GM12878 (cell line): ENCODE results near the gene NMT1. TPM values are rescaled to one million over a fixed set of nuclear protein-coding genes. Genes with fewer than 3 reads are reported as not detected.

Source experiments
- ATAC-seq: fragments of 200-7000 bp; cut with Tn5 transposase; 3 replicates; pipeline ENCODE4 v1.9.1; 2020; ENCODE audit warnings: mild to moderate bottlenecking, moderate library complexity
- BruUV-seq: library from RNA; stranded (reverse); fragments of 400-500 nt; replicated peaks from 2 replicates; lab custom pipeline; 2021; lab: Mats Ljungman, UMichigan
- CTCF ChIA-PET: fragments of 300-600 bp; sonication (Branson Sonifier 250); formaldehyde crosslinking; extraction: SDS; loops from one replicate; lab custom pipeline; 2021; ENCODE audit warnings: inconsistent platforms; lab: Yijun Ruan, JAX
- POLR2A ChIA-PET: fragments of 350-600 bp; formaldehyde crosslinking; extraction: SDS; loops from one replicate; lab custom pipeline; 2021; ENCODE audit warnings: inconsistent platforms; lab: Charles Lee
- RAD21 ChIA-PET: fragments of 300-600 bp; sonication (Branson Sonifier 250); formaldehyde crosslinking; loops from one replicate; lab custom pipeline; 2023; ENCODE audit warnings: antibody characterized with exemption; ENCODE audit not compliant: unreplicated experiment; lab: Charles Lee
- SMC1A ChIA-PET: fragments of 300-600 bp; sonication (Branson Sonifier 250); formaldehyde crosslinking; loops from one replicate; lab custom pipeline; 2023; ENCODE audit not compliant: unreplicated experiment, uncharacterized antibody; lab: Charles Lee
- DNase-seq: peaks from one replicate; pipeline ENCODE4 v3.0.0-alpha.2; 2011; ENCODE audit warnings: low read depth, low spot score
- FAIRE-seq: peaks from 3 replicates; lab custom pipeline; 2011; peaks lifted over from hg19 to GRCh38; lab: Jason Lieb, UNC
- H2AFZ ChIP-seq: 2 replicates; pipeline ENCODE4 v1.6.0; 2011; ENCODE audit warnings: low read depth, low read length, control low read depth; ENCODE audit not compliant: control insufficient read depth
- H3K27ac ChIP-seq: 2 replicates; pipeline ENCODE4 v1.5.1; 2011; ENCODE audit warnings: control low read depth; ENCODE audit not compliant: control insufficient read depth, insufficient read depth
- H3K27me3 ChIP-seq, 2 experiments: replicated peaks in 1 of 2; 2 replicates each; pipeline versions ENCODE4 v1.6.0 to v1.6.1; 2011; ENCODE audit warnings: low read length in 1 of 2; ENCODE audit not compliant: control insufficient read depth in 2 of 2, insufficient read depth in 2 of 2
- H3K36me3 ChIP-seq, 2 experiments: 2 replicates each; pipeline ENCODE4 v1.5.1; 2011; ENCODE audit warnings: low read length in 1 of 2; ENCODE audit not compliant: control insufficient read depth in 2 of 2, insufficient read depth in 2 of 2
- H3K4me1 ChIP-seq: 2 replicates; pipeline ENCODE4 v1.6.1; 2011; ENCODE audit warnings: mild to moderate bottlenecking, low read length, moderate library complexity, mixed read lengths; ENCODE audit not compliant: control insufficient read depth, insufficient read depth
- H3K4me2 ChIP-seq: 2 replicates; pipeline ENCODE4 v1.6.0; 2011; ENCODE audit warnings: control low read depth; ENCODE audit not compliant: control insufficient read depth, insufficient read depth
- H3K4me3 ChIP-seq: fragments of 200-600 bp; sonication (generic); 2 replicates; pipeline ENCODE4 v1.5.1; 2016
- H3K79me2 ChIP-seq: 2 replicates; pipeline ENCODE4 v1.6.0; 2011; ENCODE audit warnings: low read length; ENCODE audit not compliant: control insufficient read depth, insufficient read depth
- H3K9ac ChIP-seq: 2 replicates; pipeline ENCODE4 v1.8.0; 2011; ENCODE audit warnings: low read length, control low read depth, mixed read lengths; ENCODE audit not compliant: control insufficient read depth, insufficient read depth
- H3K9me3 ChIP-seq: replicated peaks from 3 replicates; pipeline ENCODE4 v1.5.1; 2011; ENCODE audit warnings: mild to moderate bottlenecking, low read length; ENCODE audit not compliant: control insufficient read depth, insufficient read depth
- H4K20me1 ChIP-seq: 2 replicates; pipeline ENCODE4 v1.6.0; 2011; ENCODE audit not compliant: control insufficient read depth, insufficient read depth
- BACH1 ChIP-seq: fragments of 450-650 bp; IDR thresholded peaks from 2 replicates; pipeline ENCODE4 v1.6.1; 2017; ENCODE audit warnings: mild to moderate bottlenecking, borderline replicate concordance
- CBX5 ChIP-seq: sonication (generic); IDR thresholded peaks from 2 replicates; pipeline ENCODE4 v1.6.1; 2016; ENCODE audit warnings: low read depth, moderate library complexity, mild to moderate bottlenecking, inconsistent platforms
- HCFC1 ChIP-seq: fragments of 150-350 bp; IDR thresholded peaks from 2 replicates; pipeline ENCODE4 v1.6.1; 2014; ENCODE audit warnings: low read length
- NFXL1 ChIP-seq: fragments of 450-650 bp; IDR thresholded peaks from 2 replicates; pipeline ENCODE4 v1.6.1; 2017; ENCODE audit warnings: antibody characterized with exemption, mild to moderate bottlenecking, borderline replicate concordance
- NR2C2 ChIP-seq: IDR thresholded peaks from 2 replicates; pipeline ENCODE4 v1.6.1; 2011; ENCODE audit warnings: borderline replicate concordance, low read depth; ENCODE audit not compliant: control insufficient read depth, insufficient read length
- POLR2A ChIP-seq: IDR thresholded peaks from 2 replicates; pipeline ENCODE4 v1.6.1; 2011; ENCODE audit warnings: low read depth, mild to moderate bottlenecking, low read length
- POLR2AphosphoS2 ChIP-seq: IDR thresholded peaks from 2 replicates; pipeline ENCODE4 v1.6.1; 2011; ENCODE audit warnings: low read depth, mild to moderate bottlenecking, low read length, improper control_type of control experiment, moderate library complexity
- POLR2AphosphoS5 ChIP-seq: IDR thresholded peaks from 2 replicates; pipeline ENCODE4 v1.6.1; 2011; ENCODE audit warnings: mild to moderate bottlenecking, low read length, inconsistent platforms
- SREBF2 ChIP-seq: IDR thresholded peaks from 2 replicates; pipeline ENCODE4 v1.6.1; 2012; ENCODE audit warnings: mild to moderate bottlenecking, low read length
- TARDBP ChIP-seq: IDR thresholded peaks from 2 replicates; pipeline ENCODE4 v1.6.1; 2016; ENCODE audit warnings: borderline replicate concordance
- ZBTB4 ChIP-seq: fragments of 450-650 bp; formaldehyde crosslinking; IDR thresholded peaks from 2 replicates; pipeline ENCODE4 v1.4.0; 2022; ENCODE audit warnings: mild to moderate bottlenecking, moderate library complexity
- ZBTB40 ChIP-seq: fragments of 450-650 bp; IDR thresholded peaks from 2 replicates; pipeline ENCODE4 v1.6.1; 2016; ENCODE audit warnings: mild to moderate bottlenecking, moderate library complexity, borderline replicate concordance
- ZNF217 ChIP-seq: fragments of 450-650 bp; IDR thresholded peaks from 2 replicates; pipeline ENCODE4 v1.6.1; 2017; ENCODE audit warnings: antibody characterized with exemption, mild to moderate bottlenecking
- ZNF274 ChIP-seq: IDR thresholded peaks from one replicate; pipeline ENCODE4 v1.8.0; 2011; ENCODE audit not compliant: insufficient read length, insufficient read depth
- WGBS: methylation state at CpG from one replicate; pipeline ENCODE4 v1.1.6; 2016; ENCODE audit warnings: low lambda C conversion rate; ENCODE audit not compliant: insufficient replicate concordance, insufficient coverage; ENCODE audit errors: missing lambda C conversion rate; 5-methylcytosine and 5-hydroxymethylcytosine counted together
- in situ Hi-C: fragments of 300-500 bp; cut with MboI; formaldehyde crosslinking; loops from 9 replicates; pipeline ENCODE4 v1.14.3; 2018; ENCODE audit warnings: mixed read lengths
- intact Hi-C: fragments of 100-400 bp; cut with micrococcal nuclease; formaldehyde crosslinking; loops from one replicate; pipeline ENCODE4 v1.14.2; 2022; ENCODE audit not compliant: unreplicated experiment
- polyA plus RNA-seq, 11 experiments: library from polyadenylated mRNA; depleted of rRNA in 4 of 11; unstranded in 6 of 11; stranded (reverse) in 5 of 11; fragments of >200 nt; fragmentation: Nextera tagmentation in 4 of 11; fragmentation: Illumina TruSeq in 1 of 11; extraction: Ambion mirVana in 4 of 11; extraction: Trizol in 1 of 11; gene quantifications; 1 replicate in 1 of 11; 2 replicates in 10 of 11; pipeline versions ENCODE4 v1.2.1 to v1.2.3, GENCODE V29; 2011 to 2016; ENCODE audit warnings: inconsistent platforms in 2 of 11, missing spikeins in 2 of 11, low read depth in 1 of 11
- total RNA-seq, 4 experiments: library from RNA; depleted of rRNA in 3 of 4; stranded (reverse); fragments of >200 nt in 3 of 4; fragmentation: Illumina TruSeq in 1 of 4; extraction: Trizol in 1 of 4; gene quantifications; 2 replicates each; pipeline versions ENCODE4 v1.2.1 to v1.2.3, GENCODE V29; 2013 to 2021
- TF ChIP-seq, protein P1 (sequence below): IDR thresholded peaks from 2 replicates; pipeline ENCODE4 v1.6.1; 2011; ENCODE audit warnings: borderline replicate concordance, low read depth, mild to moderate bottlenecking, moderate library complexity, low read length; ENCODE audit not compliant: insufficient read depth, poor library complexity, severe bottlenecking

The NMT1 gene
- total and polyA plus RNA-seq, 10 of the 15 experiments (the other 5 are each of a cell fraction or from before 2014, with no cell fraction given), result 96.7 to 395 (median 222) TPM

DNA sequence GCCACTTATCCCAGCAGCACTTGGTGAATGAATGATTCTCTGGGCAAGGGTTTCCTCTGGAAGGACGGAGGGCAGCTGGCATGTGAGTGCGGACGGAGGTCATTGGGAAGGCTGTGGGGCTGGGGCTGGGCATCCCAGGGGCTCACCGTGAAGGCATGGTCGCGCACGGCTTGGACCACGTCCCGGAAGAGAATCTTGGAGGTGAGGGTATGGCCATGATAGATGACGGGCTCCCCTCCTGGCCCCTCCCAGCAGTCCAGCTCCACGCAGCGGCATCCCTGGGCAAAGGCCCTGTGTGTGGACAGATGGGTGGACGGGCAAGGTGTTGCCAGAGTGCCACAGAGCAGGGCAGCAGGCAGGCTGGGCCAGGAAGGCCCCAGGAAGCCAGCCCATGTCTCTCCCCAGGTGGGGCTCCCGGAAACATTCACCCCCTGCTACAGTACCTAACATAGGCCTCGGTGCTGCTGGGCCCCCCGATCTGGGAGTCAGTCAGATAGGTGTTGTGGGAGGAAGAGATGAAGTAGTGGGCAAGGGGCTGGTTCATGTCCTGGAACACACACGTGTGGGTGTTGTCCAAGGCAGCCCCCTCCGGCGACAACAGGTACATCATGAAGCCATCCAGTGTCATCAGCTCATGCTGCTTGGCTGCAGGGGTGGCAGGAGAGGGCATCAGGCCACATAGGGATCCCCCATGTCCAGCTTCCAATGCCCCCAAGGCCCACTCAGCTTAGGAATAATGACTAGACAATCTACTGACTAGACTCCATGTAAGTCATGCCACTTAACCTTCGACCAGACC, 56.9 kb downstream of the NMT1 start (continued):
- TF ChIP-seq POLR2AphosphoS5 (no peak), ZBTB4 (CRISPR knock-in tag) (no peak), POLR2A (no peak), ZNF217 (no peak), ZNF274 (no peak)
- TF ChIP-seq, protein P1, sequence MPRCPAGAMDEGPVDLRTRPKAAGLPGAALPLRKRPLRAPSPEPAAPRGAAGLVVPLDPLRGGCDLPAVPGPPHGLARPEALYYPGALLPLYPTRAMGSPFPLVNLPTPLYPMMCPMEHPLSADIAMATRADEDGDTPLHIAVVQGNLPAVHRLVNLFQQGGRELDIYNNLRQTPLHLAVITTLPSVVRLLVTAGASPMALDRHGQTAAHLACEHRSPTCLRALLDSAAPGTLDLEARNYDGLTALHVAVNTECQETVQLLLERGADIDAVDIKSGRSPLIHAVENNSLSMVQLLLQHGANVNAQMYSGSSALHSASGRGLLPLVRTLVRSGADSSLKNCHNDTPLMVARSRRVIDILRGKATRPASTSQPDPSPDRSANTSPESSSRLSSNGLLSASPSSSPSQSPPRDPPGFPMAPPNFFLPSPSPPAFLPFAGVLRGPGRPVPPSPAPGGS, result no peak

- Histone ChIP-seq H2AFZ (no peak overlapping the region), H3K27me3 (no peaks in the 10 kb centered on the region), H4K20me1 (no peaks in the 10 kb centered on the region), H3K36me3 (no peaks in the 10 kb centered on the region), H3K4me3 (no peak overlapping the region), H3K4me1 (no peaks in the 10 kb centered on the region), H3K4me2 (no peak overlapping the region), H3K27ac (no peak overlapping the region), H3K9me3 (no peaks in the 10 kb centered on the region), H3K9ac (no peak overlapping the region), H3K79me2 (no peaks in the 10 kb centered on the region)
- intact Hi-C loops (no loop called here), in situ Hi-C loops (no loop called here)
- no TSS peak for BruUV-seq
- CTCF ChIA-PET, result interaction anchor here (1.1 to 3.0 kb wide), 2 partner anchors 17 to 198 kb away, joined by 3 to 11 read pairs; partner anchors contain the start of gene ACBD4
- no peak for DNase-seq
- no peak for ATAC-seq
- 45% methylated on average over 23 of the region's 23 CpGs for WGBS
- POLR2A ChIA-PET, result interaction anchor here (0.6 kb wide), 1 partner anchor 15 kb away, joined by 6 read pairs; no protein-coding TSS in a partner anchor
- FAIRE-seq, result no peak
- RAD21 ChIA-PET, result no interaction called here
- SMC1A ChIA-PET, result interaction anchor here (1.1 kb wide), 1 partner anchor 68 kb away, joined by 3 read pairs; no protein-coding TSS in a partner anchor
- TF ChIP-seq NFXL1 (no peak), HCFC1 (no peak), NR2C2 (no peak), POLR2AphosphoS2 (no peak), CBX5 (no peak), SREBF2 (no peak), BACH1 (no peak), TARDBP (no peak), ZBTB40 (no peak)
Measured at GRCh38 chr17:45118691-45119090, 57.6 kb downstream of the NMT1 start.
